ENCODE data around the gene CHMP2A. TPM values are rescaled to one million over a fixed set of nuclear protein-coding genes. Genes with fewer than 3 reads are reported as not detected.
"Not testable (repeated sequence)": the region's sequence is repeated elsewhere in the genome, so short reads cannot be mapped to it uniquely, and the experiment has no call there.

Gene CHMP2A
- total and polyA plus RNA-seq, 2 experiments from 2014 or later: 88.6 to 186 TPM

DNA sequence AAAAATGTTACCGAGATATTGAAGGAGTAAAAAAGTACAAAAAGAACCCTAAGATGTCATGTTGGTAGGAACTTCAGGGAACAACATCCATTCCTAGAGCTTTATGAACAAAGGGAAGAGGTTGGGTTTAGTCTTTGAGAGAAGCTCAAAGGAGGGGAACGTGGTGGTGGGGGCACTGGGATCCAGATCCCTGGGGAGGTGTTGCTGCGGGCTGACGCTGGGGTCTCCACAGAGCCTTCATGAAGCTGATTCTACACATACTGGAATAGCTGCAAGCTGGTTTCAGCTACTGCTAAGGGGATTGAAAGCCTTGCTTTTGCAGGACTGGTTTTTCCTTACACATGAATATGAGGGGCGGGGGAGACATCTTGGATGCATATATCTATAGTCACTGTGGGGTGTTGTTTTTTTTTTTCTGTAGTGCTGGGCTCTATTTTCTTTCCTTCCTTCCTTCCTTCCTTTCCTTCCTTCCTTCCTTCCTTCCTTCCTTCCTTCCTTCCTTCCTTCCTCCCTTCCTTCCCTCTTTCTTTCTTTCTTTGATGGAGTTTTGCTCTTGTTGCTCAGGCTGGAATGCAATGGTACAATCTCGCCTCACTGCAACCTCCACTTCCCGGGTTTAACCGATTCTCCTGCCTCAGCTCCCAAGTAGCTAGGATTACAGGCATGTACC, 24.7 kb upstream of the CHMP2A start:
- no peak overlapping the region for H3K27ac ChIP-seq
- no peak for TF ChIP-seq EZH2phosphoT487 (IDR thresholded peaks at IDR 0.05; ENCODE audit: insufficient read depth, low read depth)
- TF ChIP-seq EZH2 (IDR thresholded peaks at IDR 0.05; ENCODE audit: insufficient read depth, poor library complexity, severe bottlenecking): no peak
- H3K27me3 ChIP-seq (replicated peaks; ENCODE audit: insufficient read depth): no peaks in the 10 kb centered on the region
- no peaks in the 10 kb centered on the region for H3K9me3 ChIP-seq (ENCODE audit: low read depth)
- H3K9ac ChIP-seq: no peak overlapping the region
- H3F3A ChIP-seq (ENCODE audit: insufficient read depth): peaks cover 10% of the 10 kb centered on the region; the same call in 1 of the 2 replicates
- H3K4me1 ChIP-seq (ENCODE audit: insufficient read depth): peaks cover 12% of the 10 kb centered on the region; the same call in 1 of the 2 replicates
- peaks cover 69% of the 10 kb centered on the region for H3K79me2 ChIP-seq (ENCODE audit: insufficient read depth)
- no peaks in the 10 kb centered on the region for H4K20me1 ChIP-seq (ENCODE audit: insufficient read depth)
- no peaks in the 10 kb centered on the region for H3K9me2 ChIP-seq (ENCODE audit: insufficient read depth)
- no peak overlapping the region for H3K4me3 ChIP-seq
- in situ Hi-C loops (cut with MboI): no loop called here
- no peak overlapping the region for H3K4me2 ChIP-seq (ENCODE audit: unreplicated experiment)
- H2AFZ ChIP-seq: no peak overlapping the region
- WGBS, 2 experiments (ENCODE audit: low coverage in 1 of 2, low lambda C conversion rate in 2 of 2, missing lambda C conversion rate in 2 of 2): 81 to 90% methylated on average over 8 of the region's 8 CpGs
- no peak for DNase-seq
- H3K36me3 ChIP-seq (ENCODE audit: low read depth): peaks cover 3% of the 10 kb centered on the region; the same call in 1 of the 2 replicates

DNA sequence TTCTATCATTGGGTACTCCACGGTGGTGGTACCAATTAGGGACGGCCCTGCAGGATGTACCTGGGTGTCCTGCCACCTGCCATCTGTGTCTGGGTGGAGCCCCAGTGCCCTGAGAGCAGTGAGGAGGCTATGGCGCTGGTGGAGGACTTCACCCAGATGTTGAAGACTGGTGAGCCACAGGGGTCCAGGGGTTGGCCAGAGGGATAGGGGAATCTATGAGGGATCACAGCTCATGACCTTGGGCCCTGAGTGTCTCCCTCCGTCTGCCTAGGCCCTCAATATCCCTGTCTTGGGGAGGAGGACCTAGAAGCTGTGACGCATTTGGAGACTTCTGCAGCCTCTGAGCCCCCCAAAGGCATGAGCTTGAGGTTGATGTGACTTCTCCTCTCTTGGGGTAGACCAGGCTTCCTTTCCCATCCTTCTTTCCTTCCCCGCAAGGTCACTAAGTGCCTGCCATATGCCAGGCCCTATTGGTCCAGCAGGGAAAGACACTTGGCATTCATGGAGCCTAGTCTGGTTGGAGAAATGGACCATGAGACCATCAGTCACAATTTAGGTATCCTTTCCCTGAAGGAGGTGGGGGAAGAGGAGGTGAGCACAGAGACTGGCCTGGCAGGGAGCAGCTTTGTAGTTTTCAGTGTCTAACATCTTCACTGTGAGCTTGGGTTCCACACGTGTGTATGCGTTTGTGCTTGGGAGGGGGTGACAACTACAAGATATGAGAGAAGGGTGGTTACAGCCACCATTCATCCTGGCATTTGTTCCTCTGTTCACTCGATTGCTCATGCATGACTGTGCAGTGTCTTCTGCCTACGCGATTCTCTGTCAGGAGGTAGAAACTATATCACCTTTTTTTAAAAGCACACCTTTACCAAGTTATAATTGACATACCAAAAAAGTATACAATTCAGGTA, 23.4 kb upstream of the CHMP2A start:
- H3K79me2 ChIP-seq (ENCODE audit: insufficient read depth): peaks cover 61% of the 10 kb centered on the region
- no peaks in the 10 kb centered on the region for H3K9me2 ChIP-seq (ENCODE audit: insufficient read depth)
- DNase-seq: peak; percentile 46
- in situ Hi-C loops (cut with MboI): no loop called here
- H2AFZ ChIP-seq: no peak overlapping the region
- no peak overlapping the region for H3K4me2 ChIP-seq (ENCODE audit: unreplicated experiment)
- H3K27ac ChIP-seq: no peak overlapping the region
- TF ChIP-seq EZH2 (IDR thresholded peaks at IDR 0.05; ENCODE audit: insufficient read depth, poor library complexity, severe bottlenecking) (no peak), EZH2phosphoT487 (IDR thresholded peaks at IDR 0.05; ENCODE audit: insufficient read depth, low read depth) (no peak)
- 76 to 77% methylated on average over 10 to 11 of the region's 11 CpGs for WGBS, 2 experiments (ENCODE audit: low coverage in 1 of 2, low lambda C conversion rate in 2 of 2, missing lambda C conversion rate in 2 of 2)
- no peaks in the 10 kb centered on the region for H4K20me1 ChIP-seq (ENCODE audit: insufficient read depth)
- no peaks in the 10 kb centered on the region for H3K27me3 ChIP-seq (replicated peaks; ENCODE audit: insufficient read depth)
- no peaks in the 10 kb centered on the region for H3K9me3 ChIP-seq (ENCODE audit: low read depth)
- H3F3A ChIP-seq (ENCODE audit: insufficient read depth): peaks cover 20% of the 10 kb centered on the region
- no peak overlapping the region for H3K4me3 ChIP-seq
- peaks cover 3% of the 10 kb centered on the region; the same call in 1 of the 2 replicates for H3K36me3 ChIP-seq (ENCODE audit: low read depth)
- H3K9ac ChIP-seq: no peak overlapping the region
- H3K4me1 ChIP-seq (ENCODE audit: insufficient read depth): peaks cover 19% of the 10 kb centered on the region; the same call in 1 of the 2 replicates

DNA sequence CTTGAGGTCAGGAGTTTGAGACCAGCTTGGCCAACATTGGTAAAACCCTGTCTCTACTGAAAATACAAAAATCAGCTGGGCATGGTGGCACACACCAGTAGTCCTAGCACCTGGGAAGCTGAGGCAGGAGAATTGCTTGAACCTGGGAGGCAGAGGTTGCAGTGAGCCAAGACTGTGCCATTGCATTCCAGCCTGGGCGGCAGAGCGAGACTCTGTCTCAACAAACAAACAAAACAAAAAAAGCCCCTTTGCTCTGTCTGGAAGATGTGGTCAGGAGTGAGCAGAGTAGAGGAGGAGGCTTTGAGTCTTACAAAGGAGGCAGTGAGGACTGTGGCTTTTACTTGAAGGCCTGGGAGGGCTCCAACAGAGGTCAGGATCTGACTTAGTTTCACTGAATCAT, 22.7 kb upstream of the CHMP2A start:
- DNase-seq; H3K4me3 ChIP-seq; H3K27ac ChIP-seq; H3K4me2 ChIP-seq (ENCODE audit: unreplicated experiment); H3K27me3 ChIP-seq (replicated peaks; ENCODE audit: insufficient read depth); H4K20me1 ChIP-seq (ENCODE audit: insufficient read depth); in situ Hi-C loops (cut with MboI); H3K36me3 ChIP-seq (ENCODE audit: low read depth); H3K9ac ChIP-seq; H3K9me2 ChIP-seq (ENCODE audit: insufficient read depth); H3K9me3 ChIP-seq (ENCODE audit: low read depth); H2AFZ ChIP-seq: not testable (repeated sequence)
- H3K4me1 ChIP-seq (ENCODE audit: insufficient read depth): peaks cover 19% of the 10 kb centered on the region; the same call in 1 of the 2 replicates
- 94 to 96% methylated on average over 2 of the region's 2 CpGs for WGBS, 2 experiments (ENCODE audit: low coverage in 1 of 2, low lambda C conversion rate in 2 of 2, missing lambda C conversion rate in 2 of 2)
- peaks cover 20% of the 10 kb centered on the region for H3F3A ChIP-seq (ENCODE audit: insufficient read depth)
- peaks cover 57% of the 10 kb centered on the region for H3K79me2 ChIP-seq (ENCODE audit: insufficient read depth)

DNA sequence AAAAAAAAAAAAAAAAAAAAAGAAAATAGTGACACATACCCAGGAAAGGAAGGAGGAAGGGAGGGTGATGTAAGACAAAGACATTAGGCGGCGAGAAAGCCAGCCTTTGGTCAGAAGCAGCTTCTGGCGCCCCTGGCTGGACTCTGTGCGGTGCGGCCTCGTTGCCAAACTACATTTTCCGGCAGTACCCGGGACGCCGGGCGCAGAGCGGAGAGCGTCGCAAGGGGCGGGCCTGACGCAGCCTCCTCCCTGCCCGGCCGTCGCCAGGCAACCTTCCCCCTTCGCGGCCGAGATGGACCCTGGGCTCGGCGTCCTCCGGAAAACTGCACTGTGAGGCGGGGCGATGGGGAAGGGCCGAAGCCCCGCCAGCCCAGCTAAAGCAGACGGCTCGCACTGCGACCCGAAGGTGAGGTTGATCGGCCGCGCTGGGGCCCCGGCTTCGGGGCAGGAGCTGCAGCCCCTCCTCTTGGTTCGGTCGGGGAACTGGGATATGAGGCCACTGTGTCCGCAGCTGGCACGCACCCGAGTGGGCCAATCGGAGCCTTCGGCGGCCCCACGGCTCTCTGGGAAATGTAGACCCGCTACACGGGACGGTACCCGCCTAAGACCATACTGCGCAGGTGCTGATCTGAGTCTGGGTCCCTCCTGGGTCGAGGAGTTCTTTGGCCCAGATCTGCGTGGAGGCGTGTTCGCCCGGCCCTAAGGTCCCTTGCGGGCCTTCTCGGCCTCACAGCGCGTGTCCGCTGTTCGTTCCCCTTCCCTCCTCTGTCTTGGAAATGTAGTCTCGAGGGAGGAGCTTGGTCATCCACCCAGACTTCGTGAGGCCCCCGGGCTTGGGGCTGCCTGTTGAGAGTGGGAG, 20.5 kb upstream of the CHMP2A start:
- in situ Hi-C loops (cut with MboI): no loop called here
- H3K4me2 ChIP-seq (ENCODE audit: unreplicated experiment): peak overlapping the region; percentile 80
- peak overlapping the region; percentile 94 for H3K27ac ChIP-seq
- H3K4me3 ChIP-seq: peak overlapping the region; percentile 88
- WGBS, 2 experiments (ENCODE audit: low coverage in 1 of 2, low lambda C conversion rate in 2 of 2, missing lambda C conversion rate in 2 of 2): 1% methylated on average over 58 to 64 of the region's 66 CpGs
- no peaks in the 10 kb centered on the region for H3K9me3 ChIP-seq (ENCODE audit: low read depth)
- H2AFZ ChIP-seq: peak overlapping the region; percentile 81
- H3K9me2 ChIP-seq (ENCODE audit: insufficient read depth): no peaks in the 10 kb centered on the region
- no peaks in the 10 kb centered on the region for H3K36me3 ChIP-seq (ENCODE audit: low read depth)
- H4K20me1 ChIP-seq (ENCODE audit: insufficient read depth): no peaks in the 10 kb centered on the region
- H3K4me1 ChIP-seq (ENCODE audit: insufficient read depth): peaks cover 15% of the 10 kb centered on the region; the same call in 1 of the 2 replicates
- H3F3A ChIP-seq (ENCODE audit: insufficient read depth): peaks cover 20% of the 10 kb centered on the region
- H3K27me3 ChIP-seq (replicated peaks; ENCODE audit: insufficient read depth): no peaks in the 10 kb centered on the region
- DNase-seq: peak; percentile 98
- H3K79me2 ChIP-seq (ENCODE audit: insufficient read depth): peaks cover 50% of the 10 kb centered on the region
- peak overlapping the region; percentile 91 for H3K9ac ChIP-seq
- no peak for TF ChIP-seq EZH2phosphoT487 (IDR thresholded peaks at IDR 0.05; ENCODE audit: insufficient read depth, low read depth)
- no peak for TF ChIP-seq EZH2 (IDR thresholded peaks at IDR 0.05; ENCODE audit: insufficient read depth, poor library complexity, severe bottlenecking)

All from GM23248 (cell line).